Activated T-cell treated with anti-CD3 and anti-CD28 coated beads, Interleukin-2, amount 50 U/mL, for 1 hour (primary cell): ENCODE results near the gene FEM1B.
"Not testable (repeated sequence)": the region's sequence is repeated elsewhere in the genome, so short reads cannot be mapped to it uniquely, and the experiment has no call there.

Experiments
- DNase-seq: peaks from one replicate; pipeline ENCODE4 v3.0.0-alpha.2; 2020

The FEM1B gene

DNA sequence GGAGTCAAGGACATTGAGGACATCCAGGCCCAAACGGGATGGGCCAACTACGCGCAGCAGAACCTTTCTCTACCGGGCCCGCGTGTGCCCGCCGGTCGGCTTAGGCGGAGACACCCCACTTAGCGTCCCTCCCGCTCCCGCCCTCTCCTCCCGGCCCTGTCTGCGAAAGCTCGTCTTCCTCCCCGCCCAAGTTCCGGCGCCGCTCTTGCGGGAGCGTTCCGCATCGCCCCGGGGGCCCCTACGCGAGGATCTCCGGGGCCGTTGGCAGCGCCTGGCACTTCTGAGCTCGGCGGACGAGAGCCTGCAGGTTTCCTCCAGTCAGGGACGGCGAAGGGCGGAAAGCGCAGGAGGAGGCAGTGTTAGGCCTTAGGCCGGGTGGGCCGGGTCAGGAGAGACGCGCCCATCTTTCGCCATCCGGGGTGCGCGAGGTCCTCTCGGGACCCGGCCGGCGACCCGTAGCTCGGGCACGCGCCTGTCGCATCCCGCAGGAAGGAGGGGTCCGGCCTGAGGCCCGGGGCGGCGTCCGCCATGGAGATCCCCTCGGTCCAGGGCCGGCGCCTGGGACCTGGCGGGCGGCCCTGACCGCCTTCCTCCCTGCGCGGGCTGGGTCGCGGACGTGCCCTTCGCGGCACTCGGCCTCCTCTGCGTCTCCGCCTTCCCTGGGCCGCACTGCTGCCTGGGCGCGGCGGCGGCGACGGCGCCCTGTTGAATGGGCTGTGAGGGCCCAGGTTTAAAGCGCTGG, at the start of gene FEM1B:
Gene FEM1B (plus strand): TSS at position 143 of the 742 bp plus-strand sequence. CDS start 673 bp downstream, outside the sequence.
- peak; percentile 90 for DNase-seq

DNA sequence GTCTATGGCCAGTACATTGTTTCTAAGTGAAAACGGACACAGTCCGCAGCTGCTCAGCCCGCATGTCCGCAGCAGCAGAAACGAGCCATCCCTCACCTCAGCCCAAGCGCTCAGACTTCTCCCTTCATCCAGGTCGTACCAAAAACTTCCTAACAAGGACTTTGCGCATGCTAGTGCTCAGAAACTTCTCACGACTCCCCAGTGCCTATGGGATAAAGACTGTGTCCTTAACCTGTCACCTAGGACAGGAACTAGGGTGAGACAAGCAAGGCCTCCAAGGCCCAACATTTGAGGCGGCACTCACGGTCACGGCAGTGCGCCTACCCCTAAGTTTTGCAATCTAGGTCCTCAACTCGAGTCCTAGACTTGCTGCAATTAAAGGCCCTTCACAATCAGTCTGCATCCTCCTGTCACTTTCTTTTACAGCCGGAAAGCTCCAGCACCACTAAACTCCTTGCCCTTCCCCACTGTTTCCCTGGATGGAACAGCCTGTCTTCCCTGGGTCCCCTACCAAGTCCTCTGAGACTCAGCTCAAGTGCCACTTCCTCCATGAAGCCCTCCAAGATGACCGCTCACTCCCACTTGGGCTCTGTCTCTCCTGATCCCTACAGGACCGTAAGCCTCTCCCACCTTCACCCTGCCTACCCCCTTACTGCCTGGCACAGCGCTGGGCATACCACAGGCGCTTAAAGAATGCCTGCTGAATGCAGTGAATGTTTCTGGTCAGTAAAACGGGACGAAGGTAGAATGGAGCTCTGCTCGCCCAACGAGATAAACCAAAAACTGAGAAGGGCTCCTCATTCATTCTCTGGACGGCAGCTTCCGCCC, 49.2 kb upstream of the FEM1B start:
- peak; percentile 19 for DNase-seq

- DNase-seq, result no peak
These were observed 48.6 kb upstream of the FEM1B start for GRCh38 chr15:68228971-68229385.

GRCh38 chr15:68229386-68230156, 48.0 kb upstream of the FEM1B start, which contains the start of gene CLN6:
TSS of gene CLN6 (minus strand) at chr15:68229728. CDS start at chr15:68229584, 144 bp downstream.
- DNase-seq, result peak; percentile 89

DNA sequence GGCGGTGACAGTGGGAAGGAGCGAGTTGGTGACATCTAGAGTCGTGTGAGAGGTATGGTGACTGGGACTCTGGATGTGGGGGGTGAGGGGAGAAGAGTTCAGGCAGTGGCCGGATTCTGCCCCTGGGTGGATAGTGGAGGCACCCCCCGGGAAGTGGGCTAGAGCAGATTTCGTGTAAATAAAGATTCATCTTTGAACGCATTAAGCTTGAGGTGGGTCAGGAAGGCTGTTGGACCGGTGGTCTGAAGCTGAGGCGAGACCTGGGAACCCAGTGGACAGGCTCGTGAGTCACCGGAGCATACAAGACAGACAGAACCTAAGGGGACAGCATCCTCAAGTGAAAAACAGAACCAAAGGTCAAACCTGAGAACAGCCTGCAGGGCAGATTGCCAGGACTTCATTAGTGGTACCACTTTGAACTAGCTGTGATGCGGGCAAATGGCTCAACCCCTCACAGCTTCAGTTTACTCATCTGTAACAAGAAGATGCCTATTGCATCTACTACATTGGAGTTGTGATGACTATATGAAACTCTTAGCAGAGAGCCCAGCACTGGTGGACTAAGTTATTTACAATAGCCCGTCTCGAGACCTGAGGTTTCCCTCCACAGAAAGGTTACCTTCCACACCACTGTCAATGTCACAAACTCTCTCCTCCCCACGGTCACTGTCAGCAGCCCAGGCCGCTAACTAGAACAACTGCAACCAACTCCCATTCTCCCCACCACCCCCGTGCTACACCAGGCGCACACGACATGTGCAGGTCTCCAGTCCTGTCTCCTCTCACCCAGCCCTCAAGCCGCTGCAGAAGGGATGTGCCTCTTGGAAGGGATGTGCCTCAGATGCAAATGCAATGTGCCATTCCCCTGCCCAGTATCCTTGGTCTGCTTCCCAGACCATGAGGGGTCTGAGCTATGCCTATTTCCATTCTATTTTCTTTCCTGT, 47.1 kb upstream of the FEM1B start:
- DNase-seq, result peak; percentile 15

DNA sequence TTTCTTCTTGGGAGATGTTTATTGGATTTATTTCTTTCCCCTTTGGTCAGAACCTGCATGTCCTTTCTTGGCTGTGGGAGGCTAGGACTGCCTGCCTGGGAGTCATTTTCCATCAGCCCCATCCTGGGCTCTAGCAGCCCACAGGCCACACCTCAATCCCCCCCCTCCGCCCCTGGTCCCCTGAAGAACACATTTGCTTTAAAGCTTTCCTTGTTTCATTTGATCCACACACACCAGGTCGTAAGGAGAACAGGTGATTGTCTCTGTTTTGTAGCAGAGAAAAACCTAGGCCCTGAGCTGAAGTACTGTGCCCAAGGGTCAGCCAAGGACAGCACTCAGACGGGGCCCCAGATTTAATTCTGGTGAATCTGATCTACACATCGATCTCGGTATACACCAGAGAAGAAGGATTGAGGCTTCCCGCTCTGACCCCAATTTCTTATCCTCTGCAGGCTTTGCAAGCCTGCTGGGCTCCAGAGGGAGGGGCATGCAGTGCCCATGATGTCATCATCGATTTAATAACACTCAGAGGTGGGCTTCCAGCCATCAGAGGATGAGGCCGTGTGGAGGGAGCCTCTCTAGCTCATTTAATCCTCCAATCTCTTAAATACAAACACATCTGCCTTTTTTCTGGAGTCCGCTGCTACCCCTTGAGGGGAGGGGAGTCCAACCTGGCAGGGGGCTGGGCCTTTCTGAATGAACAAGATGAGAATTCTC, 46.3 kb upstream of the FEM1B start:
- peak; percentile 5 for DNase-seq

GRCh38 chr15:68232449-68232848, 45.1 kb upstream of the FEM1B start:
- DNase-seq, result peak; percentile 1

- no peak for DNase-seq
These were observed 44.6 kb upstream of the FEM1B start for GRCh38 chr15:68232937-68233336.

- no peak for DNase-seq
These were observed 43.5 kb upstream of the FEM1B start for GRCh38 chr15:68234060-68234459.

- DNase-seq, result not testable (repeated sequence)
These were observed 43.0 kb upstream of the FEM1B start for GRCh38 chr15:68234520-68234919.

GRCh38 chr15:68235022-68235421, 42.5 kb upstream of the FEM1B start:
- no peak for DNase-seq

GRCh38 chr15:68239025-68239424, 38.5 kb upstream of the FEM1B start:
- no peak for DNase-seq

DNA sequence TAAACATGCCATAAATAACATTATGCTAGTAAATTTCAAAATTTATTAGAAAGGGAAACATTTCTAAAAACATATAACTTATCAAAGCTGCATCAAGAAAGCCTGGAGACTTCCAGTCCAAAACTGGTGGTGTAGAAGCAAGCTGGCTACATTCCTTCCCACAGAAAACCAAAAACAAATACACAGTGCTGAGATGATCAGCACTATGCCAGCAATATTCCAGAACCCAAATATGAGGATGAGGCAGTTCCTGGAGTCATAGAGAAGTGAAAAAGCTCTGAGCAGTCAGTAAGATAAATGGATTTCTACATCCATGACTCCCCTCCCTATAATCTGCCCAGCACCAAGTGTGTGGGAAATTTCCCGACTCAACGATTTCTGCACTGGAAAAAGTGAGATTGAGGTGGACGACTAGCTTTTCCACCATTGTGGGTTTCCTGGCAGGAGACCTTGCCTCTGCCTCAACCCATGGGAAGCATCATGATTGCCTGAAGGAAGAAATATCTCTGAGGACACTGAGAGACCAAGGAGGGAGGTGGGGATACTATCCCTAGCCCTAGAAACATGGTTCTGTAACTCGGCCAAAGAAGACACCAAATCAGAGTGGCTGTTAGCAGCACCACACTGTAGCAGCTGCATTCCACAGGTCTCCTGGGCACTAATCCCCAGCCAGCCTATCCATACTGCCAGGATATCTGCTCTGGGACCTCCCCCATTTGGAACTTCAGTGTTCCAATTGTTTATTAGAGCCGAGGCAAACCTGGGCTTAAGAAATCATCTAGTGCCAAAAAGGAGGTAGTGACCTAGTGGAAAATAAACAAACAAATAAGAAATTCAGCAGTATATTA, 36.2 kb upstream of the FEM1B start:
- DNase-seq, result no peak

DNA sequence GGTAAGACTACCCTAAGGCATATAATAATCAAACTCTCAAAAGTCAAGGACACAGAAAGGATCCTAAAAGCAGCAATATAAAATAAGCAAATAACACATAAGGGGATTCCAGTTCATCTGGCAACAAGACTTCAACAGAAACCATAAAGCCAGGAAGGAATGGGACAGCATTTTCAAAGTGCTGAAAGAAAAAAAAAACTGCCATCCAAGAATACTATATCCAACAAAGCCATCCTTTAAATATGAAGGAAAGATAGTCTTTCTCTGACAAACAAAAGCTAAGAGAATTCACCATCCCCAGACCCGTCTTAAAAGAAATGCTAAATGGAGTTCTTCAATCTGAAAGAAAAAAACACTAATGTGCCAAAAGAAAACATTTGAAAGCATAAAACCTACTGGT, 33.3 kb upstream of the FEM1B start:
- DNase-seq, result no peak

GRCh38 chr15:68249058-68249713, 28.4 kb upstream of the FEM1B start:
- no peak for DNase-seq

GRCh38 chr15:68252925-68253534, 24.5 kb upstream of the FEM1B start:
- no peak for DNase-seq

DNA sequence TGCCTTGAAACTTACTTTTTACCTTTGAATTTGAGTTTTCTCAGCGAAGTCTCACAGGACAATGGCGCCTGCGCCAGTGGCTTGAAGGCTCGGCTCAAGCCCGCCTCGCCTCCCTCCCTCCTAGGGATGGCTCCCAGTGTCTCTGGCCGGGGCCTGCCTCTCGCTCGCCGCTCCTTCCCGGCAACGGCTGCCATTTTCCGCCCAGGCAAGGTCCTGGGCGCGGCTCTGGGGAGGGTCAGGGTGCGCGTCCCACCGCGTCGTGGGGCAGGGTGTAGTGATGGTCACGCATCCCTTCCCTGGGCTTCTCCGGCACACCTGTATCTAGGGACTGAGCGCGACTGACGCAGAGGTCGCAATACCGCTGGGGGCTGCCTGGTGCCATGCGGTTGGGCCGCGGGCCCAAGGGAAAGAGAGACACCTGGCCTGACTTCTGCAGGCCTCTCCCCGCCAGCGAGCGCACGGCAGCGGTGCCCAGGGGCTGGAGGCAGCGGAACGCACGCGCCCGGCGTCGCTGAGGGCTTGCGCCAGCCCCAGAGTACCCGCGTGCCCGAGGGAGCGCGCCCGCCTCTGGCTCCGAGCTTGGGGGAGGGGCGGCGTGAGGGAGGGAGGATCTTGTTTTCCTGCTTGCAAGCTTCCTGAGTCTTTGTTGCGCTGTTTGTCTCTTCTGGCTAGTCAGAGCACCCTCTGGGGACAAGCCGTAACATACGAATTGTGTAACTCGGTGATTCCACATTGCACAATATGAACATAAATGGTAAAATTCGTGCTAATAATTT, 20.7 kb upstream of the FEM1B start:
- DNase-seq, result peak; percentile 74

- DNase-seq, result no peak
These were observed 18.9 kb upstream of the FEM1B start for GRCh38 chr15:68258692-68259091.

DNA sequence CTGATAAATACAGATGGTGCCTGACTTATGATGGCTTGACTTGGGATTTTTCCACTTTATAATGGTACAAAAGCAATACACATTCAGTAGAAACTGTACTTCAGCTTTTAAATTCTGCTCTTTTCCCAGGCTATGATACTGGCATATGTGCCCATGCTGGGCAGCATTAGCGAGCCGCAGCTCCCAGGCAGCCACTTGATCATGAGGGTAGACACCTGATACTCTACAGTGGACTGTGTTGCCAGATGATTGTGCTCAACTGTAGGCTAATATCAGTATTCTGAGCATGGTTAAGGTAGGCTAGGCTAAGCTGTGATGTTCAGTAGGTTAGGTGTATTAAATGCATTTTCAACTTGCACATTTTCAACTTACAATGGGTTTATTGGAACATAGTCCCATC, 17.7 kb upstream of the FEM1B start:
- DNase-seq, result no peak
